Peyer's patch (tissue), 4 donors: ENCODE data around the gene REC114. TPM values are rescaled to one million over a fixed set of nuclear protein-coding genes. Genes with fewer than 3 reads are reported as not detected.

ENCODE experiments used
- DNase-seq, 3 donors: peaks; one replicate each; pipeline ENCODE4 v3.0.0-alpha.2; 2017 to 2019
- H3K27ac ChIP-seq, 4 donors: fragments of 200-600 bp; sonication (generic); one replicate each; pipeline ENCODE4 v1.5.1; 2016 to 2019
- H3K27me3 ChIP-seq, 2 donors: fragments of 200-600 bp; sonication (generic); one replicate each; pipeline ENCODE4 v1.5.1; 2019
- H3K36me3 ChIP-seq, 3 donors: fragments of 200-600 bp; sonication (generic); one replicate each; pipeline ENCODE4 v1.5.1; 2016 to 2019
- H3K4me1 ChIP-seq, 4 donors: fragments of 200-600 bp; sonication (generic); one replicate each; pipeline ENCODE4 v1.5.1; 2016 to 2019
- H3K4me3 ChIP-seq, 4 donors: fragments of 200-600 bp; sonication (generic); 1 replicate in 3 of 4; 2 replicates in 1 of 4; pipeline ENCODE4 v1.5.1; 2016 to 2019; ENCODE audit warnings: mild to moderate bottlenecking in 1 of 4
- H3K9me3 ChIP-seq, 4 donors: fragments of 200-600 bp; sonication (generic); one replicate each; pipeline ENCODE4 v1.5.1; 2016 to 2019; ENCODE audit warnings: mild to moderate bottlenecking in 1 of 4
- CTCF ChIP-seq, 6 experiments: fragments of 450-650 bp in 4 of 6; fragments of 200-600 bp in 2 of 6; sonication (generic) in 1 of 6; IDR thresholded peaks; one replicate each; pipeline ENCODE4 v1.5.1; 2017 to 2019; ENCODE audit warnings: antibody characterized with exemption in 6 of 6, mild to moderate bottlenecking in 3 of 6, moderate library complexity in 1 of 6
- POLR2A ChIP-seq, 2 donors: fragments of 450-650 bp; IDR thresholded peaks; one replicate each; pipeline ENCODE4 v1.5.1; 2017; ENCODE audit warnings: antibody characterized with exemption in 2 of 2, mild to moderate bottlenecking in 2 of 2, moderate library complexity in 2 of 2
- total RNA-seq, 4 donors: library from RNA; depleted of rRNA; stranded (reverse); fragments of >200 nt; gene quantifications; one replicate each; pipeline ENCODE4 v1.1.0, GENCODE V29; 2016

The REC114 gene
- total RNA-seq, 4 donors from 2014 or later: not detected

- Histone ChIP-seq H3K27me3 (no peaks in the 10 kb centered on the region), H3K27ac (no peak overlapping the region), H3K4me1 (no peaks in the 10 kb centered on the region), H3K4me3 (no peak overlapping the region), H3K36me3 (no peaks in the 10 kb centered on the region), H3K9me3 (no peaks in the 10 kb centered on the region)
- no peak for DNase-seq
- no peak for TF ChIP-seq CTCF (IDR thresholded peaks at IDR 0.05)
- no peak for TF ChIP-seq POLR2A (IDR thresholded peaks at IDR 0.05)
These were observed 79.0 kb downstream of the REC114 start for GRCh38 chr15:73522011-73522410.

- H3K27me3 ChIP-seq: no peaks in the 10 kb centered on the region
- H3K27ac ChIP-seq: no peak overlapping the region
- no peak overlapping the region for H3K4me3 ChIP-seq
- no peak for TF ChIP-seq CTCF (IDR thresholded peaks at IDR 0.05)
- TF ChIP-seq POLR2A (IDR thresholded peaks at IDR 0.05): no peak
- H3K36me3 ChIP-seq: no peaks in the 10 kb centered on the region
- H3K4me1 ChIP-seq: no peaks in the 10 kb centered on the region
- H3K9me3 ChIP-seq: no peaks in the 10 kb centered on the region
- no peak for DNase-seq
These were observed 82.0 kb downstream of the REC114 start for GRCh38 chr15:73524919-73525318.

- Histone ChIP-seq H3K27me3 (no peaks in the 10 kb centered on the region), H3K9me3 (no peaks in the 10 kb centered on the region), H3K36me3 (no peaks in the 10 kb centered on the region), H3K4me1 (no peaks in the 10 kb centered on the region), H3K27ac (no peak overlapping the region), H3K4me3 (no peak overlapping the region)
- DNase-seq: no peak
- no peak for TF ChIP-seq POLR2A (IDR thresholded peaks at IDR 0.05)
These were observed 84.6 kb downstream of the REC114 start for GRCh38 chr15:73527598-73527997.

- no peaks in the 10 kb centered on the region for H3K27me3 ChIP-seq
- no peak overlapping the region for H3K27ac ChIP-seq
- DNase-seq: no peak
- TF ChIP-seq POLR2A (IDR thresholded peaks at IDR 0.05): no peak
- no peak for TF ChIP-seq CTCF (IDR thresholded peaks at IDR 0.05)
- H3K36me3 ChIP-seq: no peaks in the 10 kb centered on the region
- no peaks in the 10 kb centered on the region for H3K4me1 ChIP-seq
- no peak overlapping the region for H3K4me3 ChIP-seq
- H3K9me3 ChIP-seq: no peaks in the 10 kb centered on the region
These were observed 87.7 kb downstream of the REC114 start for GRCh38 chr15:73530649-73531048.

GRCh38 chr15:73538123-73538522 is 95.2 kb downstream of the REC114 start:
- Histone ChIP-seq H3K9me3 (no peaks in the 10 kb centered on the region), H3K4me3 (no peak overlapping the region), H3K27me3 (no peaks in the 10 kb centered on the region), H3K27ac (no peak overlapping the region), H3K4me1 (no peaks in the 10 kb centered on the region), H3K36me3 (no peaks in the 10 kb centered on the region)
- no peak for DNase-seq
- TF ChIP-seq POLR2A (IDR thresholded peaks at IDR 0.05): no peak
- no peak for TF ChIP-seq CTCF (IDR thresholded peaks at IDR 0.05)

- H3K4me3 ChIP-seq: no peak overlapping the region
- no peak for DNase-seq
- TF ChIP-seq POLR2A (IDR thresholded peaks at IDR 0.05) (no peak), CTCF (IDR thresholded peaks at IDR 0.05) (no peak)
- no peaks in the 10 kb centered on the region for H3K9me3 ChIP-seq
- no peaks in the 10 kb centered on the region for H3K4me1 ChIP-seq
- H3K36me3 ChIP-seq: no peaks in the 10 kb centered on the region
- no peaks in the 10 kb centered on the region for H3K27me3 ChIP-seq
- H3K27ac ChIP-seq: no peak overlapping the region
These were observed 95.7 kb downstream of the REC114 start for GRCh38 chr15:73538563-73539211.
